ENCODE measurements around the gene GLTPD2. TPM values are rescaled to one million over a fixed set of nuclear protein-coding genes. Genes with fewer than 3 reads are reported as not detected.
A peak's percentile ranks its signal among the peaks of the same experiment; 100 is the strongest.

The GLTPD2 gene
- total RNA-seq, 1 experiment from 2014 or later = not detected

- no peak within 1 kb of the TSS for H2AFZ ChIP-seq (ENCODE audit: low read depth, low read length, poor library complexity, severe bottlenecking)
Observed at GRCh38 chr17:4806777-4807604, 18.2 kb downstream of the GLTPD2 start, which contains the start of gene PLD2. Gene PLD2 (plus strand): TSS chr17:4807152. CDS start chr17:4807773, 621 bp downstream.

More at GRCh38 chr17:4806777-4807604, 18.2 kb downstream of the GLTPD2 start, which contains the start of gene PLD2:
- POLR2A ChIA-PET = interaction anchor here (0.6 to 1.2 kb wide), 3 partner anchors 11 to 653 kb away, joined by 3 to 5 read pairs (median 5); partner anchors contain the start of gene PSMB6
- BruUV-seq (replicated peaks) = no TSS peak
- ATAC-seq = peak; percentile 98
- DNase-seq (ENCODE audit: low read depth, low spot score) = peak; percentile 42
- H3K9me3 ChIP-seq (ENCODE audit: control insufficient read depth in 1 of 2, insufficient read depth in 1 of 2, low read depth in 1 of 2, low read length in 2 of 2) = no peaks in the 10 kb centered on the region
- H3K4me1 ChIP-seq (ENCODE audit: control insufficient read depth in 1 of 2, insufficient read depth in 2 of 2, low read length in 2 of 2) = peaks cover 12 to 13% of the 10 kb centered on the region in 2 experiments
- no peaks in the 10 kb centered on the region for H3K9me2 ChIP-seq (ENCODE audit: insufficient read depth)
- H3K4me2 ChIP-seq (ENCODE audit: low read length) = peak within 1 kb of the TSS; percentile 85
- H3K9ac ChIP-seq (ENCODE audit: low read length) = peak within 1 kb of the TSS; percentile 77
- peaks cover 5 to 7% of the 10 kb centered on the region in 2 experiments; a peak in 3 of 4 replicates for H3K36me3 ChIP-seq (ENCODE audit: control insufficient read depth in 1 of 2, insufficient read depth in 2 of 2, low read length in 2 of 2)
- RAD21 ChIA-PET (ENCODE audit: low non-redundant PET in 1 of 2, low total read pairs in 2 of 2, uncharacterized antibody in 2 of 2, unreplicated experiment in 2 of 2) = no interaction called here
- H3K27me3 ChIP-seq (ENCODE audit: insufficient read depth, low read length) = no peaks in the 10 kb centered on the region
- TF ChIP-seq ZBTB33 (IDR thresholded peaks at IDR 0.05; ENCODE audit: extremely low read depth, insufficient replicate concordance, low read length) (peak; percentile 75), RAD21 (IDR thresholded peaks at IDR 0.05; ENCODE audit: low read depth) (no peak), POLR2A (IDR thresholded peaks at IDR 0.05; ENCODE audit: borderline replicate concordance, extremely low read depth, insufficient read depth, insufficient read length) (peak; percentile 46), ZFX (IDR thresholded peaks at IDR 0.05) (peak; percentile 86; the same call in 1 of the 2 replicates), SIN3A (IDR thresholded peaks at IDR 0.05; ENCODE audit: low read depth) (0 out of 2 replicates have a peak, but pooled peaks have one; percentile 35), POLR2AphosphoS5 (IDR thresholded peaks at IDR 0.05; ENCODE audit: low read depth, low read length) (peak; percentile 88), SRF (IDR thresholded peaks at IDR 0.05; ENCODE audit: low read depth) (no peak), EGR1 (IDR thresholded peaks at IDR 0.05; ENCODE audit: low read depth) (peak; percentile 51; the same call in 1 of the 2 replicates), MAX (IDR thresholded peaks at IDR 0.05) (no peak)
- peak within 1 kb of the TSS; percentile 76 for H3K27ac ChIP-seq (ENCODE audit: low read depth, low read length)
- H3K79me2 ChIP-seq (ENCODE audit: insufficient read depth, low read length) = no peaks in the 10 kb centered on the region
- H3K4me3 ChIP-seq (replicated peaks in 1 of 2; ENCODE audit: low read depth in 1 of 2, low read length in 2 of 2) = peak within 1 kb of the TSS; percentile 64 to 84
- CTCF ChIA-PET = interaction anchor here (0.8 to 1.8 kb wide), 2 partner anchors 17 to 74 kb away, joined by 3 to 6 read pairs; no protein-coding TSS in a partner anchor
- intact Hi-C loops (cut with micrococcal nuclease) = no loop called here
- no peaks in the 10 kb centered on the region for H4K20me1 ChIP-seq (ENCODE audit: insufficient read depth)

Data from HCT116 (cell line).